Activated naive CD4-positive, alpha-beta T cell treated with anti-CD3 and anti-CD28 coated beads, Interleukin-2, amount 50 U/mL, for 16 hours (primary cell): ENCODE measurements around the gene SYT7.

Experiments
- DNase-seq: peaks from one replicate; pipeline ENCODE4 v3.0.0-alpha.2; 2020

The SYT7 gene

GRCh38 chr11:61552108-61552635 lies 28.7 kb downstream of the SYT7 start:
- no peak for DNase-seq

- no peak for DNase-seq
These were observed 29.2 kb downstream of the SYT7 start for GRCh38 chr11:61551634-61552033.

GRCh38 chr11:61550665-61551227 lies 30.1 kb downstream of the SYT7 start:
- DNase-seq: no peak

- DNase-seq: no peak
These were observed 31.0 kb downstream of the SYT7 start for GRCh38 chr11:61549662-61550568.

- DNase-seq: no peak
These were observed 31.7 kb downstream of the SYT7 start for GRCh38 chr11:61549177-61549576.

- no peak for DNase-seq
These were observed 33.6 kb downstream of the SYT7 start for GRCh38 chr11:61547246-61547645.

- DNase-seq: no peak
These were observed 34.2 kb downstream of the SYT7 start for GRCh38 chr11:61546663-61547062.

GRCh38 chr11:61545921-61546320 lies 35.0 kb downstream of the SYT7 start:
- DNase-seq: no peak

GRCh38 chr11:61545341-61545740 lies 35.5 kb downstream of the SYT7 start:
- DNase-seq: no peak

GRCh38 chr11:61544466-61544865 lies 36.4 kb downstream of the SYT7 start:
- DNase-seq: no peak

GRCh38 chr11:61543606-61544306 lies 37.1 kb downstream of the SYT7 start:
- DNase-seq: no peak

GRCh38 chr11:61542705-61543104 lies 38.2 kb downstream of the SYT7 start:
- DNase-seq: no peak

GRCh38 chr11:61542024-61542461 lies 38.8 kb downstream of the SYT7 start:
- DNase-seq: no peak

GRCh38 chr11:61541598-61541997 lies 39.3 kb downstream of the SYT7 start:
- no peak for DNase-seq

GRCh38 chr11:61540528-61540927 lies 40.3 kb downstream of the SYT7 start:
- DNase-seq: no peak

GRCh38 chr11:61539831-61540357 lies 41.0 kb downstream of the SYT7 start:
- DNase-seq: no peak

- DNase-seq: no peak
These were observed 41.9 kb downstream of the SYT7 start for GRCh38 chr11:61539006-61539405.

GRCh38 chr11:61538636-61538961 lies 42.3 kb downstream of the SYT7 start:
- no peak for DNase-seq

- DNase-seq: no peak
These were observed 43.5 kb downstream of the SYT7 start for GRCh38 chr11:61537326-61537725.

- no peak for DNase-seq
These were observed 44.1 kb downstream of the SYT7 start for GRCh38 chr11:61536676-61537270.

GRCh38 chr11:61535998-61536675 lies 44.7 kb downstream of the SYT7 start:
- no peak for DNase-seq
